Karpas-422 (cell line): ENCODE data around the gene UNC5B. TPM values are rescaled to one million over a fixed set of nuclear protein-coding genes. Genes with fewer than 3 reads are reported as not detected.

Experiments used
- DNase-seq: peaks from one replicate; pipeline ENCODE4 v3.0.0-alpha.2; 2015
- H2AFZ ChIP-seq: fragments of 200-600 bp; sonication (generic); 2 replicates; pipeline ENCODE4 v1.6.1; 2014; ENCODE audit warnings: antibody characterized with exemption, low read length, mixed read lengths
- H3K27ac ChIP-seq: fragments of 200-600 bp; sonication (generic); 2 replicates; pipeline ENCODE4 v1.5.1; 2014; ENCODE audit warnings: mild to moderate bottlenecking, low read length, moderate library complexity
- H3K27me3 ChIP-seq: fragments of 200-600 bp; sonication (generic); 2 replicates; pipeline ENCODE4 v1.6.1; 2014; ENCODE audit warnings: low read length, mixed read lengths
- H3K36me3 ChIP-seq: fragments of 200-600 bp; sonication (generic); 2 replicates; pipeline ENCODE4 v1.6.1; 2014; ENCODE audit warnings: low read length, mixed read lengths; ENCODE audit not compliant: insufficient read depth
- H3K4me1 ChIP-seq: fragments of 200-600 bp; sonication (generic); 2 replicates; pipeline ENCODE4 v1.6.1; 2014; ENCODE audit warnings: mild to moderate bottlenecking, low read length, mixed read lengths
- H3K4me2 ChIP-seq: fragments of 200-600 bp; sonication (generic); 2 replicates; pipeline ENCODE4 v1.6.1; 2014; ENCODE audit warnings: low read length, low read depth, mild to moderate bottlenecking; ENCODE audit not compliant: poor library complexity, severe bottlenecking
- H3K4me3 ChIP-seq: fragments of 200-600 bp; sonication (generic); 2 replicates; pipeline ENCODE4 v1.5.1; 2014; ENCODE audit warnings: mild to moderate bottlenecking, antibody characterized with exemption, low read length, mixed read lengths
- H3K79me2 ChIP-seq: fragments of 200-600 bp; sonication (generic); 2 replicates; pipeline ENCODE4 v1.6.1; 2014; ENCODE audit warnings: mild to moderate bottlenecking, low read length, mixed read lengths
- H3K9ac ChIP-seq: fragments of 200-600 bp; sonication (generic); 2 replicates; pipeline ENCODE4 v1.6.0; 2014; ENCODE audit warnings: low read length
- H3K9me2 ChIP-seq: fragments of 200-600 bp; sonication (generic), shearing (Covaris generic); replicated peaks from 2 replicates; pipeline ENCODE4 v1.6.0; 2014; ENCODE audit warnings: mild to moderate bottlenecking, low read length, moderate library complexity; ENCODE audit not compliant: insufficient read depth
- H3K9me3 ChIP-seq: fragments of 300-700, 200-600 bp; sonication (generic); 2 replicates; pipeline ENCODE4 v1.6.1; 2014; ENCODE audit warnings: low read length, mixed read lengths
- H4K20me1 ChIP-seq: fragments of 200-600 bp; sonication (generic); 2 replicates; pipeline ENCODE4 v1.6.1; 2014; ENCODE audit warnings: mild to moderate bottlenecking, antibody characterized with exemption, low read length, low read depth; ENCODE audit not compliant: insufficient read depth
- total RNA-seq: library from RNA; depleted of rRNA; stranded (reverse); fragments of >200 nt; shearing (Covaris generic); gene quantifications from 2 replicates; pipeline ENCODE4 v1.2.3, GENCODE V29; 2014; ENCODE audit warnings: low replicate concordance

UNC5B gene
- total RNA-seq, 1 experiment from 2014 or later, result not detected

DNA sequence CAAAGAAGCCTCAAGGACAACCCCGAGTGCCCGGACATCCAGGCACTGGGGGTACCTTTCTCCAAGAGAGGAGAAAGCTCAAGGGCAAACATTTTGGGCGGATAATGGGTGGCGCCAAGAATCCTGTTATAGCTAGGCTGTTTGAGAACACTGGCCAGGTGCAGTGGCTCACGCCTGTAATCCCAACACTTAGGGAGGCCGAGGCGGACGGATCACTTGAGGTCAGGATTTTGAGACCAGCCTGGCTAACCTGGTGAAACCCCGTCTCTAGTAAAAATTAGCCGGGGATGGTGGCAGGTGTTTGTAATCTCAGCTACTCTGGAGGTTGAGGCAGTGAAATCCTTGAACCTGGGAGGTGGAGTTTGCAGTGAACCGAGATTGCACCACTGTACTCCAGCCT, 25.2 kb upstream of the UNC5B start:
- Histone ChIP-seq H3K9ac (no peak overlapping the region), H3K27ac (no peak overlapping the region), H3K9me3 (no peaks in the 10 kb centered on the region), H3K79me2 (no peaks in the 10 kb centered on the region), H3K4me2 (no peak overlapping the region), H3K4me3 (no peak overlapping the region), H2AFZ (no peak overlapping the region), H3K4me1 (peaks cover 4% of the 10 kb centered on the region; the same call in 1 of the 2 replicates), H3K27me3 (no peaks in the 10 kb centered on the region), H4K20me1 (no peaks in the 10 kb centered on the region), H3K9me2 (no peaks in the 10 kb centered on the region), H3K36me3 (no peaks in the 10 kb centered on the region)
- no peak for DNase-seq

DNA sequence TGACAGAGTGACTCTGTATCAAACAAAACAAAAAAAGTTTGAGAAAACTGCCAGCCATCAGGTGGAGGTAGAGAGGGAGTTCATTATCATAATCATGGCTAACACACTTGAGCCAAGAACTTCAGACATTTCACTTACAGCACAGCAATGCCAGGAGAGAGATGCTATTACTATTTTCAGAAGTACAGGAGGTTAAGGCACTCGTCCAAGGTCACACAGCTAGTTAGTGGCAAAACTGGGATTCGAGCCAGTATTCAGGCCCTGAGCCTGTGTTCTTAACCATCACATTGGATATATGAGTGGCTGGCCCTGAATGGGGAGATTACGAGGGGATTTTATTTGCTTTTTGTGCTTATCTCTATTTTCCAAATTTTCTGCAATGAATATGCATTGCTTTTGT, 24.8 kb upstream of the UNC5B start:
- Histone ChIP-seq H4K20me1 (no peaks in the 10 kb centered on the region), H3K9me3 (no peaks in the 10 kb centered on the region), H3K27ac (no peak overlapping the region), H3K4me3 (no peak overlapping the region), H3K27me3 (no peaks in the 10 kb centered on the region), H2AFZ (no peak overlapping the region), H3K4me2 (no peak overlapping the region), H3K9ac (no peak overlapping the region), H3K36me3 (no peaks in the 10 kb centered on the region), H3K9me2 (no peaks in the 10 kb centered on the region), H3K79me2 (no peaks in the 10 kb centered on the region), H3K4me1 (peaks cover 4% of the 10 kb centered on the region; the same call in 1 of the 2 replicates)
- no peak for DNase-seq

DNA sequence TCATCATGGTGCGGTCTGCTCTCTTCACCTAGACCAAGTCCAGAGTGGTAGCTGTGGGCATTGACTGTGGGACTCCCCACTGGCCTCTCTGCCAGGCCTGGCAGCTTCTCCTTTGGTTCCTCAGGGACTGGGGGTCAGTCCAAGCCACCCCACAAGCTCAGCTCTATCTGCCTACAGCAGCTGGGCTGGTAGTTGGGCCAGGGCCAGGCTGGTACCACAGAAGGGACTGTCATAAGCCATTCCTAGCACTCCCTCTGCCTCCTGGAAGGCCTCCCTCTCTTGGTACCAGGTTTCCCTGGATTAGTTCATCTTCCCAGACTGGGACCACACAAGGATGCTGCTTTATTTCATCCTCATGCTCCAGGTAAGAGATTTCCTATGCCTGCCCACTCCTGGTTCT, 24.2 kb upstream of the UNC5B start:
- Histone ChIP-seq H3K27ac (no peak overlapping the region), H2AFZ (no peak overlapping the region), H4K20me1 (no peaks in the 10 kb centered on the region), H3K79me2 (no peaks in the 10 kb centered on the region), H3K4me1 (peaks cover 4% of the 10 kb centered on the region; the same call in 1 of the 2 replicates), H3K4me3 (no peak overlapping the region), H3K9me3 (no peaks in the 10 kb centered on the region), H3K27me3 (no peaks in the 10 kb centered on the region), H3K9me2 (no peaks in the 10 kb centered on the region), H3K9ac (no peak overlapping the region), H3K4me2 (no peak overlapping the region), H3K36me3 (no peaks in the 10 kb centered on the region)
- no peak for DNase-seq

DNA sequence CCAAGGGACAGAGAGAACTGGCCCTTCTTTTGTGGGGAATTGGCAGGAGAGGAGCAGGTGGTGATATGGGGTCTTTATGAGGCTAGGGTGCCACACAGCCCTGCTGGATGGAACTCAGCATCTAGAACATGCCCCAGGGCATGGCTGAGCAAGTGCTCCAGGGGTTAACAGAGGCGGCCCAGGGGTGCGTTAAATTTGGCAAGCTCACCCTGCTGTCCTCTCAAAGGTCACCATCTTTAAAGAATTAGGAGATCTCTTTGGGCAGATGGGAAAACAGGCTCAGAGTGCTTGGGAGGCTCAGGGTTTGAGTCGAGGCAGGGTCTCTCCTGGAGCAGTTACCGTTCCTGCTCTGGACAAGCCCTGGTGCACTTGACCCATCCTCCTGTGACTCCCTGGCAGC, 21.4 kb upstream of the UNC5B start:
- H3K79me2 ChIP-seq, result no peaks in the 10 kb centered on the region
- H3K9ac ChIP-seq, result no peak overlapping the region
- no peaks in the 10 kb centered on the region for H3K9me2 ChIP-seq
- no peak overlapping the region for H3K4me3 ChIP-seq
- no peak overlapping the region for H2AFZ ChIP-seq
- no peak overlapping the region for H3K27ac ChIP-seq
- H3K4me1 ChIP-seq, result peaks cover 4% of the 10 kb centered on the region
- H3K9me3 ChIP-seq, result no peaks in the 10 kb centered on the region
- H4K20me1 ChIP-seq, result no peaks in the 10 kb centered on the region
- H3K27me3 ChIP-seq, result no peaks in the 10 kb centered on the region
- H3K36me3 ChIP-seq, result no peaks in the 10 kb centered on the region
- DNase-seq, result no peak
- no peak overlapping the region for H3K4me2 ChIP-seq

DNA sequence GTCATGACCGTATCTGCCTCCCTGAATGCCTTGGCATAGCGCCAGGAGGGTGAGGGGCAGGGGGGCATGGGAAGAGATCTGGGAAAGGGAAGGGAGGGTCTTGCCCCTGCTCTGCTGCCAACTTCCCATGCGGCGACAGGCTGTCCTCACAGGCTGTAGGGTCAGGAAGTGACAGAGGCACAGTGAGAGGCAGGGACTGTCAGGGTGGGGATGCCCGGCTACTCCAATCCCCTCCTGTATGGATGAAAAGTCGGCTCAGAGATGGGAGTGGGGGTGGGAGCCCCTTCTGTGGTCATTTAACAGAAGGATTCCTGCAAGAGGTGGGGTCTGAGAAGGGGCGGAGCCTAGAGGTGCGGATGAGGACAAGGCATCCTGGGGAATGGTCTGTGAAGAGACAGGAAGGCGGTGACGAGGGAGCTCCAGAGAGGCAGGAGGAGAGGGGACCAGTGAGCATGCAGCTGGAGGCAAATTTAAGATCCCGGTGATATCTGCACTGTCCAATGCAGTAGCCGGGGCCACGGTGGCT, 20.8 kb upstream of the UNC5B start:
- Histone ChIP-seq H3K27me3 (no peaks in the 10 kb centered on the region), H2AFZ (no peak overlapping the region), H3K27ac (no peak overlapping the region), H3K79me2 (no peaks in the 10 kb centered on the region), H3K9ac (no peak overlapping the region), H3K9me3 (no peaks in the 10 kb centered on the region), H3K4me3 (no peak overlapping the region), H3K4me2 (no peak overlapping the region), H4K20me1 (no peaks in the 10 kb centered on the region), H3K36me3 (no peaks in the 10 kb centered on the region), H3K4me1 (peaks cover 4% of the 10 kb centered on the region), H3K9me2 (no peaks in the 10 kb centered on the region)
- DNase-seq, result no peak

DNA sequence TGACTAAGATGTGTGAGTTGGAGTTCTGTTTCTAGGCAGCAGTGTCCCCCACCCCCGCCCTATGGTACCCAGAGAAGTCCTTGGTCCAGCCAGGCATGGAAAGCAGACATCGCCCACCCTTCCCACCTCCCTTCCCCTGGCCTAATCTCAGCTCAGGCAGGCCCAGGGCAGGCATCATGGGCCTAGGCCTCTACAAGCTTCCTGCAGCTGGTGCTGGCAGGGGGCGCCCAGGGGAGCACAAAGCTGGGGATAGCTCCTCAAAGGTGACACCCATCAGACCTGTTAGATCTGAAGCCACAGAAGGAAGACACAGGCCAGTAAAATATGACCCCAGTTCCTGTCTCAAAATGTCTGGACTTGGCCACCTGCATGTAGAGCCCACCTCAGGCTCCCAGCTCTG, 18.9 kb upstream of the UNC5B start:
- Histone ChIP-seq H3K27ac (no peak overlapping the region), H3K9me3 (peaks cover 3% of the 10 kb centered on the region; the same call in 1 of the 2 replicates), H3K4me3 (no peak overlapping the region), H3K27me3 (no peaks in the 10 kb centered on the region), H3K9ac (no peak overlapping the region), H3K4me1 (peaks cover 4% of the 10 kb centered on the region), H3K79me2 (no peaks in the 10 kb centered on the region), H3K4me2 (no peak overlapping the region), H3K36me3 (no peaks in the 10 kb centered on the region), H3K9me2 (no peaks in the 10 kb centered on the region), H2AFZ (no peak overlapping the region), H4K20me1 (no peaks in the 10 kb centered on the region)
- no peak for DNase-seq

DNA sequence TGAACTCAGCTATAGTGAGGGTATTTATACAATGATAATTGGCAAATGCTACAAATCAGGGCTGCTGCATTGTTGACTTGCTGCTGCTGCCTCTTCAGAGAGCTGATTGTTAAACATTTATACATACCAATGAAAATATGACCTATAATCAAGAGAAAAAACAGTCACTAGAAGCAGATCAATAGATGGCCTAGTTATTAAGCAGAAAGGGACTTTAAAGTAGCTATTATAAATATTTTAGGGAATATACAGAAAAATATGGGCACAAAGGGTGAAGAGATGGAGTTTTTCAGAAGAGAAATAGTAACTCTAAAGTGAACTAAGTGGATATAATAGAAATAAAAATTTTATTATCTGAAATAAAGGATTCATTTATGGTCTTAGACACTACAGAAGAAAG, 14.4 kb upstream of the UNC5B start:
- Histone ChIP-seq H3K4me2 (no peak overlapping the region), H3K27me3 (no peaks in the 10 kb centered on the region), H3K36me3 (no peaks in the 10 kb centered on the region), H3K4me1 (no peaks in the 10 kb centered on the region; the same call in 1 of the 2 replicates), H3K9me3 (peaks cover 3% of the 10 kb centered on the region; the same call in 1 of the 2 replicates), H3K4me3 (no peak overlapping the region), H3K9ac (no peak overlapping the region), H3K79me2 (no peaks in the 10 kb centered on the region), H4K20me1 (no peaks in the 10 kb centered on the region), H3K27ac (no peak overlapping the region), H3K9me2 (no peaks in the 10 kb centered on the region), H2AFZ (no peak overlapping the region)
- no peak for DNase-seq

DNA sequence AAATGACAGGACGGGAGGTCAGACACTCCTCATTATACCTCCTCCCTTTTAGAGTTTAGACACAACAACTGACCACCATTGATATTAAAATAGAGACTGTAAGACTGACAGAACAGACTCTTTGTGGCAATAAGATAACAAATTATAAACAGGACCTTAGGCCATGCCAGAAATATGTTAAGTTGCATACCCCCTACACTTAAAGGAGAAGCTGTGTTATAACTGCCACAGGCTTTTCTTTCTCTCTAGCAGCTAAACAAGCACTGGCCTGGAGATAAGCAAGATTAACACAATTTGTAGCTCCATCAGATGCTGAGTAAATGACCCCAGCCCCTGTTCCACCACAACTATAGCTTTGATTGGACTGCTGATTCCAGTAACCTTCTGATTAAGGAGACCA, 10.5 kb upstream of the UNC5B start:
- no peaks in the 10 kb centered on the region for H3K4me1 ChIP-seq
- H4K20me1 ChIP-seq, result no peaks in the 10 kb centered on the region
- H3K27ac ChIP-seq, result no peak overlapping the region
- H2AFZ ChIP-seq, result no peak overlapping the region
- no peaks in the 10 kb centered on the region for H3K27me3 ChIP-seq
- no peaks in the 10 kb centered on the region for H3K36me3 ChIP-seq
- peaks cover 3% of the 10 kb centered on the region; the same call in 1 of the 2 replicates for H3K9me3 ChIP-seq
- no peak overlapping the region for H3K4me3 ChIP-seq
- no peak overlapping the region for H3K4me2 ChIP-seq
- no peaks in the 10 kb centered on the region for H3K79me2 ChIP-seq
- no peaks in the 10 kb centered on the region for H3K9me2 ChIP-seq
- H3K9ac ChIP-seq, result no peak overlapping the region
- DNase-seq, result no peak

DNA sequence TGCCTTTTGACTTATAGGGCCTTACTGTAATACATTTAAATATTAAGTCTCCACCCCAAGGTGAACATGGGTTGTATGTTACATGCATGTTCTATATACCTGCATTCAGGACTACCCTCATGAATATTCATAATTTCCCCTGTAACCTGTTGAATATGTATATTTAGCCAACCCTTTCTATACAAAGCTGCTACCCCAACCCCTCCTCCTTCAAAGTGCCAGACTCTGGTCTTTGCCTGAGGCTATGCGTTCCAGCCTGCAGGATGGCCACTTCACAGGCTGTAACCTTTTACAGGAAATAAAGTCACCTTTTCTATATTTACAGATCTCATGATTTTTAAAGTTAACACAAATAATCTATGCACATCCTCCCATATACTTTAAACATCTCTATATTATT, 10.1 kb upstream of the UNC5B start:
- H3K27me3 ChIP-seq, result no peaks in the 10 kb centered on the region
- H3K79me2 ChIP-seq, result no peaks in the 10 kb centered on the region
- H3K4me2 ChIP-seq, result no peak overlapping the region
- no peak overlapping the region for H3K9ac ChIP-seq
- H3K27ac ChIP-seq, result no peak overlapping the region
- no peaks in the 10 kb centered on the region for H3K36me3 ChIP-seq
- no peak for DNase-seq
- no peak overlapping the region for H3K4me3 ChIP-seq
- H2AFZ ChIP-seq, result no peak overlapping the region
- peaks cover 3% of the 10 kb centered on the region; the same call in 1 of the 2 replicates for H3K9me3 ChIP-seq
- H3K9me2 ChIP-seq, result no peaks in the 10 kb centered on the region
- H4K20me1 ChIP-seq, result no peaks in the 10 kb centered on the region
- H3K4me1 ChIP-seq, result no peaks in the 10 kb centered on the region
